ENCODE measurements around the gene STXBP6.

DNA sequence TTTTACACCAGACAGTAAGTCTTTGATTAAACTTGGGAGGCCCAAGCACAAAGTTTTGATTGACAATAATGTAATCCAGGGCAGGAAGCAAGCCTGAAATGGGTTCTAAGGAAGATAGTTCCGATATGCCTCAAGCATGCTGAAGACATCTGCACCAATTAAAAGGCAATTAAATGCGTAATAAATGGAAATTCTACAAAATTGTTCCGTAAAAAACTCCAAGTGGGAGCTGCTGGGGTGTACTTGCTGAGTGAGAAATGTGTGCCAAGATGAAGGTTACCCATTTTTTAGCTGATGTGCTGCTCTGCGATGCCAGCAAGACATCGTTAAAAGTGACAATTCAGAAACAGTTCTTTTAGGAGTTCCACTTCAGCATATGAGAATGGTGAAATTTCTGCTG is 269.7 kb downstream of the STXBP6 start:
- no peak for TF ChIP-seq EZH2 (IDR thresholded peaks at IDR 0.05; ENCODE audit: low read depth, unreplicated experiment)
- TF ChIP-seq CTCF (conservative IDR thresholded peaks at IDR 0.05; ENCODE audit: low read depth in 2 of 2), result no peak
- TF ChIP-seq CREB1 (CRISPR knock-in tag; IDR thresholded peaks at IDR 0.05; ENCODE audit: low read depth), result no peak

Measured in GM23338 (cell line).